ENCODE measurements around the gene BANP.
A peak's percentile ranks its signal among the peaks of the same experiment; 100 is the strongest.
"Not testable (repeated sequence)": the region's sequence is repeated elsewhere in the genome, so short reads cannot be mapped to it uniquely, and the experiment has no call there.

The BANP gene

GRCh38 chr16:88104363-88104762 is 153.1 kb downstream of the BANP start:
- DNase-seq (ENCODE audit: low spot score) = not testable (repeated sequence)

DNA sequence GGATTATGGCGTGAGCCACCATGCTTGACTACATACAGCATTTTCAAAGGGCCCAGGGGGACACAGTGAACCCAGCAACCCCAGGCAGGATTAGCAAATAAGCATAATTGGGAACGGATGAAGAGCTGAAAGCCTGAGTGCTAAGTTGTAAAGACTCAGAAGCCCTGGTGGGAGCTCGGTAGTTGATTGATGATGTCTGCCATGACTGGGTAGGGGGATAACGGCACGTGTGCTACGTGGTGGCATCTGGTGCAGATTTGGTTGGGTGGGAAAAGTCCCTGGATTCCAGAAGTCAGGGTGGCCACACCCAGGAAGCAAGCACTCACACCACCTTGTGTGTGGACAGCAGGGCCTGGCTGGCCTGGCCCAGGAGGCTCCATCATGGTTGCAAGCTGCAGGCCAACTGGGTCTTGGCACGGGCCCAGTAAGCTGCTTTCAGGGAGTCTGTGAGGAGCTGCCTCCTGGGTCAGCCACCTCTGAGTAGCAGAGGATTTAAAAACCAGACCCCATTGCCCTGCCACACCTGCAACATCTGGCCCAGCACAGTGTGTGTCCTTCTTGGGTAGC is 154.4 kb downstream of the BANP start:
- DNase-seq (ENCODE audit: low spot score) = not testable (repeated sequence)

- not testable (repeated sequence) for DNase-seq (ENCODE audit: low spot score)
These were observed 155.3 kb downstream of the BANP start for GRCh38 chr16:88106566-88106965.

- no peak for DNase-seq (ENCODE audit: low spot score)
These were observed 157.5 kb downstream of the BANP start for GRCh38 chr16:88108762-88109161.

DNA sequence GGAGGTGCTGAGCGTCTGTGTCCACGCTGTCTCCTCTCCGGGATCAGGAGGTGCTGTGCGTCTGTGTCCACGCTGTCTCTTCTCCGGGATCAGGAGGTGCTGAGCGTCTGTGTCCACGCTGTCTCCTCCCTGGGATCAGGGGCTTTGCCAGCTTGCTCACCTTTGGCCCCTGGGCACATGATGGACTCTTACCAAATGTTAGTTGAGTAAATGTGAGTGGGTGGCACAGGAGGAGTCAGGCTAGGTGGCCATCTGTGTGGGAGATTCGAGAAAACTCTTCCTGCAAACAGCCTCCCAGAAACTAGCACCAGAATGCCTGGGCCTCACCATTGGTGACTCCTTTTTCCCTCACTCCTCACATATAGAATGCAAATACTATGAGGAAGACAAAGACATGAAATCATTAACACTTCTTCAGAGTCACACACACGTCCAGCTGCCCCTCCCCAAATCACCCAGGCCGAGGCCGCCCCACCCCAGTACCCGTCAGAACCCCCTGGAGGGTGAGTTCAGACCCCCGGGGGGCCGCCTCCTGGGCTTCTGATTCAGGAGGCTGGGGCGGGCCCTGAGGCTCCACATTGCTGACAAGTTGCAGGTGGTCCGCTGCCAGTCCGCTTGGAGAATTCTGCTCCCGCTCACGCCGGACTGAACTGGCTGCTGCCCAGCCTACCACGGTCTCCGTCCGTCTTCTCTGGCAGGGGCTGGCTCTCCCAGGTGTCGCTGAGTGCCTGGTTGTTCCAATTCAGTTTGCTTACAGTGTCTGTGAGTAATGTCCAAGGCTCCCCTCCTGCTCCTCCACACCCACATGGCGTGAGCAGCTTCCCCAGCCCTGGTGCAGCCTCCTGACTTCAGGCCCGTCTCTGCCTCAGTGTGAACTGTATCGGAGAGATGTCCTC is 158.7 kb downstream of the BANP start:
- DNase-seq (ENCODE audit: low spot score) = not testable (repeated sequence)

- DNase-seq (ENCODE audit: low spot score) = not testable (repeated sequence)
These were observed 159.8 kb downstream of the BANP start for GRCh38 chr16:88110875-88111494.

GRCh38 chr16:88111976-88112375 is 160.7 kb downstream of the BANP start:
- DNase-seq (ENCODE audit: low spot score) = not testable (repeated sequence)

- no peak for DNase-seq (ENCODE audit: low spot score)
These were observed 162.4 kb downstream of the BANP start for GRCh38 chr16:88113545-88114045.

DNA sequence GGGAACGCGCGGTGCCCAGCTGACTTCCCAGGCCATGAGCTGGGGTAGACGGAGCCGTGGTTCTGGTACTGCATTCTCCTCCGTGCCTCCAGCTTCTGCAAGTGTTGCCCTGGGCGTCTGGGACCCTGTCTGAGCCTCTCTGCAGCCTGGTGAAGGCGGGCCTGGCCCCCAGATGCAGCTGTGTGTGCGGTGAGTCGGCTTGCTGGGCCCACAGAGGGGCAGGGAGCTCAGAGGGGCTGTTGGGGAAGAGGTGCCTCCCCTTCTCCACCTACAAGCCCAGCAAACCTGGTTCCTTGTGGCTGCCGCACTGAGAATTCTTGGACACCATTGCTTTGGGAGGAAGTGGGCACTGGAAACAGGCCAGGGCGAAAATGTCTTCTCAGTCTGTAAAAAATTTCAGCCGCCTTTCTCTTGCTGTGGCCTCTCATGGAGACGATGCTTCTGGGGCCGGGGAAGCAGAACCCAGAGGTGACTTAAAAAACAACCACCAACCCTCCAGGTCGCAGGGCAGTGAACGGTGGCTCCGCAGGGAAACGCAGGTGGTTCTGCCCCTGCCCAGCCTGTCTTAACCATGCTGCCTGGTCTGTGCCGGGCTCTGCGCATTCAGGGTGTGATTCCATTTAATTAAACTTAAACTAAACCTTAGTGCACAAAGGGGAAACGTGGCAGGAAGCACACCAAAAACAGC is 163.5 kb downstream of the BANP start:
- not testable (repeated sequence) for DNase-seq (ENCODE audit: low spot score)

DNA sequence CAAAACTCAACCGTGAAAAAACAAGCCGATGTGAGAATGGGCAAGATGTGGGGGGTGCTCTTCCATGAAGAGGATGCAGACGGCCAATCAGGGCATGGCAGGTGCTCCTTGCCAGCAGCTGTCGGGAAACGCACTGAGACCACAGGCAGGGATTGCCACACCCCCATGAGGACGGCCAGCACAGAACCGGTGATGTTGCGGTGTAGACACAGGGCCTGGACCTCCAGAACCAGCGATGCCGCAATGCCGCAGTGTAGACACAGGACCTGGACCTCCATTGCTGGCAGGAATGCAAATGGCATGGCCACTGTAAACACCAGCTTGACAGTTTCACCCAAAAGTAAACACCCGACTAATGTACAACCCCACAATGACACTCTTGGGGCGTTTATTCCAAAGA is 164.9 kb downstream of the BANP start:
- DNase-seq (ENCODE audit: low spot score) = no peak

GRCh38 chr16:88117476-88117868 is 166.2 kb downstream of the BANP start:
- DNase-seq (ENCODE audit: low spot score) = no peak

DNA sequence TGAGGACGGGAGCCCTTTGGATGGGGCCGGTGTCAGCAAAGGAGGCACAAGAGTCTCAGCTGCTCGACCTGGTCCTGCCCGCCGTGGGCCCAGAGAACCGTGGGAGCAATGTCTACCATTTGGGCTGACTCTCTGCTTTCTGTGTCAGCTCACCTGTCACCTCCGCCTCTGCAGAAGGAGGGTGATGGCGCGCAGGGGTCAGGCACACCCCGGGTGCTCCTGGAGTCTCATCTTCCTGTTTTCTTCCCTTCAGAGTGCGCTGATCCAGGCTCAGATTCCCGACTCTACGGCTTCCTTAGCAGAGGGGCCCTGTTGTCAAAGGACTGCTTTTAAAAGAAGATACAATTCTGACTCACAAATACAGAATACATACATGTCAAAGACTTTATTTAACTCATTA is 167.1 kb downstream of the BANP start:
- DNase-seq (ENCODE audit: low spot score) = no peak

GRCh38 chr16:88118852-88119741 is 167.9 kb downstream of the BANP start:
- DNase-seq (ENCODE audit: low spot score) = peak; percentile 35

GRCh38 chr16:88119881-88120751 is 168.9 kb downstream of the BANP start:
- not testable (repeated sequence) for DNase-seq (ENCODE audit: low spot score)

GRCh38 chr16:88120812-88121211 is 169.6 kb downstream of the BANP start:
- no peak for DNase-seq (ENCODE audit: low spot score)

- not testable (repeated sequence) for DNase-seq (ENCODE audit: low spot score)
These were observed 170.2 kb downstream of the BANP start for GRCh38 chr16:88121391-88121790.

DNA sequence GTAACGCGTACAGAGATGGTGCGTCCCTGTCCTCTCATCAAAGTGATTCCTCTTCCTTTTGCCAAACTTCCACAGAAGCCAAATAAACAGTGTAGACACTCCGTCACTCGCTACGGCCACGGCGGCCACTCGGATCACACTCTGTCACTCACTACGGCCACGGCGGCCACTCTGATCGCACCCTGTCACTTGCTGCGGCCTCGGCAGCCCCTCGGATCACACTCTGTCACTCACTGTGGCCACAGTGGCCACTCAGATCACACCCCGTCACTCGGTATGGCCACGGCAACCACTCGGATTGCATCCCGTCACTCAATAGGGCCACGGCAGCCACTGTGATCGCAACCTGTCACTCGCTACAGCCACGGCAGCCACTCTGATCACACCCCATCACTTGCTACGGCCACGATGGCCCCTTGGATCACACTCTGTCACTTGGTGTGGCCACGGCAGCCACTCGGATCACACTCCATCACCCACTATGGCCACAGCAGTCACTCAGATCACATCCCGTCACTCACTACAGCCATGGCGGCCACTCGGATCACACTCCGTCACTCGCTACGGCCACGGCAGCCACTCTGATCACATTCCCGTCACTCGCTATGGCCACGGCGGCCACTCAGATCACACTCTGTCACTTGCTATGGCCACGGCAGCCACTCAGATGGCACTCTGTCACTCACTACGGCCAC is 170.8 kb downstream of the BANP start:
- no peak for DNase-seq (ENCODE audit: low spot score)

All from AG08396 (cell line).